Astrocyte (in vitro differentiated cells and primary cell): ENCODE measurements around the gene ZNF783. TPM values are rescaled to one million over a fixed set of nuclear protein-coding genes. Genes with fewer than 3 reads are reported as not detected.

Source experiments
- DNase-seq: peaks from one replicate; pipeline ENCODE4 v3.0.0-alpha.2; 2010; ENCODE audit warnings: low read depth
- FAIRE-seq: peaks from 2 replicates; lab custom pipeline; 2011; peaks lifted over from hg19 to GRCh38; lab: Jason Lieb, UNC
- H2AFZ ChIP-seq: 2 replicates; pipeline ENCODE4 v1.6.0; 2012; ENCODE audit warnings: low read depth, low read length, inconsistent platforms
- H3K27ac ChIP-seq: 2 replicates; pipeline ENCODE4 v1.5.1; 2011; ENCODE audit warnings: low read depth, low read length, inconsistent platforms
- H3K27me3 ChIP-seq: 2 replicates; pipeline ENCODE4 v1.6.0; 2011; ENCODE audit warnings: low read length, inconsistent platforms; ENCODE audit not compliant: insufficient read depth
- H3K36me3 ChIP-seq: 2 replicates; pipeline ENCODE4 v1.5.1; 2011; ENCODE audit warnings: low read length, inconsistent platforms; ENCODE audit not compliant: insufficient read depth
- H3K4me1 ChIP-seq: 2 replicates; pipeline ENCODE4 v1.5.1; 2011; ENCODE audit warnings: low read length, inconsistent platforms; ENCODE audit not compliant: insufficient read depth
- H3K4me2 ChIP-seq: 2 replicates; pipeline ENCODE4 v1.6.0; 2012; ENCODE audit warnings: low read length, inconsistent platforms
- H3K4me3 ChIP-seq: 2 replicates; pipeline ENCODE4 v1.5.1; 2011; ENCODE audit warnings: low read depth, mild to moderate bottlenecking, low read length, inconsistent platforms; ENCODE audit not compliant: insufficient read depth
- H3K79me2 ChIP-seq: 2 replicates; pipeline ENCODE4 v1.6.0; 2012; ENCODE audit warnings: mild to moderate bottlenecking, low read length, inconsistent platforms; ENCODE audit not compliant: insufficient read depth
- H3K9ac ChIP-seq: 2 replicates; pipeline ENCODE4 v1.6.0; 2012; ENCODE audit warnings: mild to moderate bottlenecking, low read length, inconsistent platforms
- H3K9me3 ChIP-seq: 2 replicates; pipeline ENCODE4 v1.5.1; 2012; ENCODE audit warnings: low read depth, mild to moderate bottlenecking, low read length, inconsistent platforms; ENCODE audit not compliant: insufficient read depth
- H4K20me1 ChIP-seq: 2 replicates; pipeline ENCODE4 v1.6.0; 2012; ENCODE audit warnings: low read length, inconsistent platforms; ENCODE audit not compliant: insufficient read depth
- H3K27ac Mint-ChIP-seq: one replicate; pipeline ENCODE4 v1.8.0; 2021; ENCODE audit warnings: mild to moderate bottlenecking, mixed read lengths; ENCODE audit not compliant: unreplicated experiment
- H3K27me3 Mint-ChIP-seq: one replicate; pipeline ENCODE4 v1.8.0; 2021; ENCODE audit warnings: low read depth, mixed read lengths; ENCODE audit not compliant: unreplicated experiment
- H3K36me3 Mint-ChIP-seq: one replicate; pipeline ENCODE4 v1.8.0; 2021; ENCODE audit warnings: low read depth, mixed read lengths; ENCODE audit not compliant: unreplicated experiment
- H3K4me1 Mint-ChIP-seq: one replicate; pipeline ENCODE4 v1.8.0; 2021; ENCODE audit warnings: low read depth, mixed read lengths; ENCODE audit not compliant: unreplicated experiment
- H3K4me3 Mint-ChIP-seq: one replicate; pipeline ENCODE4 v1.8.0; 2021; ENCODE audit warnings: mild to moderate bottlenecking, moderate library complexity, mixed read lengths; ENCODE audit not compliant: unreplicated experiment
- H3K9me3 Mint-ChIP-seq: one replicate; pipeline ENCODE4 v1.8.0; 2021; ENCODE audit warnings: mild to moderate bottlenecking, mixed read lengths; ENCODE audit not compliant: unreplicated experiment
- CTCF ChIP-seq: IDR thresholded peaks from 2 replicates; pipeline ENCODE4 v1.5.1; 2011; ENCODE audit warnings: low read depth, mild to moderate bottlenecking, inconsistent platforms, low read length, moderate library complexity; ENCODE audit not compliant: insufficient read depth
- EZH2 ChIP-seq: IDR thresholded peaks from 2 replicates; pipeline ENCODE4 v1.6.1; 2012; ENCODE audit warnings: mild to moderate bottlenecking, low read length, inconsistent platforms; ENCODE audit not compliant: insufficient read depth
- total RNA-seq: library from RNA; stranded (reverse); gene quantifications from 2 replicates; pipeline ENCODE4 v1.2.1, GENCODE V29; 2021

Gene ZNF783
- total RNA-seq, 1 donor from 2014 or later, result 10.6 TPM

- H3K4me1 Mint-ChIP-seq, result no peaks in the 10 kb centered on the region
- peaks cover 18% of the 10 kb centered on the region for H3K36me3 Mint-ChIP-seq
- Histone ChIP-seq H3K36me3 (peaks cover 2% of the 10 kb centered on the region), H3K9ac (no peak overlapping the region), H3K4me3 (peak overlapping the region; percentile 68), H3K4me2 (peak overlapping the region; percentile 92), H3K4me1 (peaks cover 10% of the 10 kb centered on the region), H2AFZ (no peak overlapping the region), H3K27ac (no peak overlapping the region), H4K20me1 (peaks cover 13% of the 10 kb centered on the region), H3K79me2 (no peaks in the 10 kb centered on the region), H3K9me3 (no peaks in the 10 kb centered on the region), H3K27me3 (no peaks in the 10 kb centered on the region)
- FAIRE-seq (no peak), DNase-seq (no peak)
- TF ChIP-seq EZH2, result no peak
- no peak for TF ChIP-seq CTCF
- H3K27me3 Mint-ChIP-seq, result peaks cover 2% of the 10 kb centered on the region
- peak overlapping the region; percentile 45 for H3K4me3 Mint-ChIP-seq
- no peaks in the 10 kb centered on the region for H3K9me3 Mint-ChIP-seq
- H3K27ac Mint-ChIP-seq, result no peak overlapping the region
Observed at GRCh38 chr7:149284343-149284742, 22.3 kb downstream of the ZNF783 start.

- Histone ChIP-seq H3K4me1 (peaks cover 10% of the 10 kb centered on the region), H2AFZ (peak overlapping the region; percentile 74), H3K4me2 (peak overlapping the region; percentile 92), H3K79me2 (no peaks in the 10 kb centered on the region), H3K27ac (peak overlapping the region; percentile 4), H3K4me3 (peak overlapping the region; percentile 68), H3K36me3 (peaks cover 2% of the 10 kb centered on the region), H3K9me3 (no peaks in the 10 kb centered on the region), H4K20me1 (peaks cover 13% of the 10 kb centered on the region), H3K27me3 (no peaks in the 10 kb centered on the region), H3K9ac (peak overlapping the region; percentile 76)
- Mint-ChIP-seq H3K27ac (no peak overlapping the region), H3K4me1 (no peaks in the 10 kb centered on the region), H3K27me3 (peaks cover 2% of the 10 kb centered on the region), H3K36me3 (peaks cover 17% of the 10 kb centered on the region), H3K4me3 (peak overlapping the region; percentile 97), H3K9me3 (no peaks in the 10 kb centered on the region)
- FAIRE-seq (no peak), DNase-seq (peak; percentile 69)
- no peak for TF ChIP-seq EZH2
- no peak for TF ChIP-seq CTCF
Observed at GRCh38 chr7:149284850-149285585, 23.0 kb downstream of the ZNF783 start.

GRCh38 chr7:149285603-149286002 lies 23.6 kb downstream of the ZNF783 start:
- H3K27ac ChIP-seq, result peak overlapping the region; percentile 4
- H3K27me3 ChIP-seq, result no peaks in the 10 kb centered on the region
- TF ChIP-seq CTCF, result no peak
- TF ChIP-seq EZH2, result no peak
- no peaks in the 10 kb centered on the region for H3K9me3 ChIP-seq
- peaks cover 13% of the 10 kb centered on the region for H4K20me1 ChIP-seq
- FAIRE-seq (no peak), DNase-seq (peak; percentile 19)
- Mint-ChIP-seq H3K27ac (peak overlapping the region; percentile 87), H3K27me3 (peaks cover 2% of the 10 kb centered on the region), H3K9me3 (no peaks in the 10 kb centered on the region), H3K4me1 (no peaks in the 10 kb centered on the region), H3K36me3 (peaks cover 17% of the 10 kb centered on the region), H3K4me3 (peak overlapping the region; percentile 97)
- peak overlapping the region; percentile 76 for H3K9ac ChIP-seq
- H2AFZ ChIP-seq, result peak overlapping the region; percentile 74
- peak overlapping the region; percentile 92 for H3K4me2 ChIP-seq
- peaks cover 2% of the 10 kb centered on the region for H3K36me3 ChIP-seq
- peaks cover 10% of the 10 kb centered on the region for H3K4me1 ChIP-seq
- peak overlapping the region; percentile 68 for H3K4me3 ChIP-seq
- H3K79me2 ChIP-seq, result no peaks in the 10 kb centered on the region
